Effector memory CD4-positive, alpha-beta T cell (primary cell): Measurements from ENCODE around the gene VAMP5.
A peak's percentile ranks its signal among the peaks of the same experiment; 100 is the strongest.
"Not testable (repeated sequence)": the region's sequence is repeated elsewhere in the genome, so short reads cannot be mapped to it uniquely, and the experiment has no call there.

Experiments used
- DNase-seq, 3 donors: peaks; one replicate each; pipeline ENCODE4 v3.0.0-alpha.2; 2020
- H3K27ac ChIP-seq: 2 replicates; pipeline ENCODE4 v1.7.0; 2013; ENCODE audit warnings: mild to moderate bottlenecking, low read length, moderate library complexity; ENCODE audit not compliant: insufficient read depth, poor library complexity, severe bottlenecking
- H3K27me3 ChIP-seq: replicated peaks from 2 replicates; pipeline ENCODE4 v1.7.0; 2013; ENCODE audit warnings: mild to moderate bottlenecking, low read length; ENCODE audit not compliant: insufficient read depth, control insufficient read depth, poor library complexity, severe bottlenecking
- H3K36me3 ChIP-seq: 2 replicates; pipeline ENCODE4 v1.7.0; 2013; ENCODE audit warnings: mild to moderate bottlenecking, low read length, moderate library complexity; ENCODE audit not compliant: control insufficient read depth, insufficient read depth
- H3K4me1 ChIP-seq: 2 replicates; pipeline ENCODE4 v1.7.0; 2013; ENCODE audit warnings: low read length, mild to moderate bottlenecking; ENCODE audit not compliant: control insufficient read depth, insufficient read depth, poor library complexity, severe bottlenecking
- H3K4me3 ChIP-seq: 2 replicates; pipeline ENCODE4 v1.7.0; 2013; ENCODE audit warnings: low read length, low read depth, mild to moderate bottlenecking; ENCODE audit not compliant: insufficient read depth, poor library complexity, severe bottlenecking
- H3K9me3 ChIP-seq: 2 replicates; pipeline ENCODE4 v1.7.0; 2013; ENCODE audit warnings: mild to moderate bottlenecking, low read length, moderate library complexity; ENCODE audit not compliant: control insufficient read depth

The VAMP5 gene

DNA sequence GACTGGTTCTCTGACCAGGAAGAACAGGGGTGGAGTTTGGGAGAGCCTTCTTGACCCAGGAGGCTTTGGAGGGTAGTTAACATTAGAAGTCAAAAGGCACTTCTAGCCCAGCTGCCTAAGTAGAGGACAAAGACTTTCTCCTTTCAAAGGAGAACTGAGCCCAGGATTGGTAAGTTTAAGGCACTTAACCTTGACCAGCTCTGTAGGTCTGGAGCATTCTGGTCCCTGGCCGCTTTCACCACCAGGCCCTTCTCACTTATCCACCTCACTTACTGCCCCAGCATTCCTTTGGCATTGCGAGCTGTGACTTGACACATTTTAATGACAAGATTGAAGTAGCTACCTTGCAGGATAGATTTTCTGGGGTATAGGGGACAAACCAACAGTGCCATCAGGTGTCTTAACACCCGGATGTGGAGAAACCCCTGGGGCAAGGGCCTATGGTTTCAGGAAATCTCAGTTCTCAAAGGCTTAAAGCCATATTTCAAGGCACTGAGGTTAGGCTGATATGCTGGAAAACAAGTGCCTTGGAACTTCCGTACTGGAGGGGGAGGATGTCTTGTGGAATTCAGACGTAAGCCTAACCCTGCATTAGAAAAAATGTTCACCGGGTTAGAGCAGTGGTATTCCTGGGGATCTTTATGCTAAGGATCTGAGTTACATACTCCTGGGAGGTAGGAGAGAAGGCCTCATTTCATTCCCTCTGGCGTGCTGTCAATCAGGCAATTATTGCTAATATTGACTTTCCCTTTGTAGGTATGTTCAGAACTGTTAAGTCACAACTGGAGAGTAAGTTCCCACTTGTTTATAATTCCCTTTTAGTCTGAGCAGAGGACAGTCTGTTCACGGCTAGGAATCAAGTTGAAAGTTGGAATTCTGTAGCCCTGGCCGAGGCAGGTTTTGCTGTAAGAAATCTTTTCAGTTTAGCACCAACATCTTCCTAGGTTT lies 23.3 kb downstream of the VAMP5 start:
- Histone ChIP-seq H3K27ac (no peak overlapping the region), H3K4me3 (no peak overlapping the region), H3K27me3 (no peaks in the 10 kb centered on the region), H3K9me3 (no peaks in the 10 kb centered on the region), H3K4me1 (peaks cover 7% of the 10 kb centered on the region), H3K36me3 (peaks cover 10% of the 10 kb centered on the region)
- no peak for DNase-seq

DNA sequence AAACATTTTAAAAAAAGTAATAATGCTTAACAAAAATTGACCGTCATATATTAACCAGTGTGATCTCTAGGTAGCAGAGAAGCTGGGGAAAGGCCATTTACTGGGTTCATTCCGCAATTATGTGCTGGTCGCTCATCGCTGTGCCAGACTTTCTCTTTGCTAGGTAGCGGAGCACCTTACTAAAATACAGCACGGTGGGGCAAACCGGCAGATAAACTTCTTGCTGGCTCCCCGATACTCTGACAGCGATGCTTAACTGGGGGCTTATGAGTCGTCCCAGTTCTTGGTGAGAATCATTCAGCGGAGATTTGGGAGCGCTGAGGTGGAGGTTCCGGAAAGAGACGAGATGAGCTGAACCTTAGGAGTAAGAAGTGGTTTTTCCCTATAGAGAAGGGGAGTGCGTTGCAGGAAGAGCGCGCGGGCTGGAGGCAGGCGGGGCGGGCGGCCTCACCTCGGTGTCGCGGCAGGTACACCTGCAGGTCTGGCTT lies 27.0 kb downstream of the VAMP5 start:
- H3K27ac ChIP-seq: peak overlapping the region; percentile 66
- peaks cover 10% of the 10 kb centered on the region for H3K36me3 ChIP-seq
- no peaks in the 10 kb centered on the region for H3K4me1 ChIP-seq
- no peak for DNase-seq
- peak overlapping the region; percentile 84 for H3K4me3 ChIP-seq
- H3K27me3 ChIP-seq: no peaks in the 10 kb centered on the region
- H3K9me3 ChIP-seq: no peaks in the 10 kb centered on the region

DNA sequence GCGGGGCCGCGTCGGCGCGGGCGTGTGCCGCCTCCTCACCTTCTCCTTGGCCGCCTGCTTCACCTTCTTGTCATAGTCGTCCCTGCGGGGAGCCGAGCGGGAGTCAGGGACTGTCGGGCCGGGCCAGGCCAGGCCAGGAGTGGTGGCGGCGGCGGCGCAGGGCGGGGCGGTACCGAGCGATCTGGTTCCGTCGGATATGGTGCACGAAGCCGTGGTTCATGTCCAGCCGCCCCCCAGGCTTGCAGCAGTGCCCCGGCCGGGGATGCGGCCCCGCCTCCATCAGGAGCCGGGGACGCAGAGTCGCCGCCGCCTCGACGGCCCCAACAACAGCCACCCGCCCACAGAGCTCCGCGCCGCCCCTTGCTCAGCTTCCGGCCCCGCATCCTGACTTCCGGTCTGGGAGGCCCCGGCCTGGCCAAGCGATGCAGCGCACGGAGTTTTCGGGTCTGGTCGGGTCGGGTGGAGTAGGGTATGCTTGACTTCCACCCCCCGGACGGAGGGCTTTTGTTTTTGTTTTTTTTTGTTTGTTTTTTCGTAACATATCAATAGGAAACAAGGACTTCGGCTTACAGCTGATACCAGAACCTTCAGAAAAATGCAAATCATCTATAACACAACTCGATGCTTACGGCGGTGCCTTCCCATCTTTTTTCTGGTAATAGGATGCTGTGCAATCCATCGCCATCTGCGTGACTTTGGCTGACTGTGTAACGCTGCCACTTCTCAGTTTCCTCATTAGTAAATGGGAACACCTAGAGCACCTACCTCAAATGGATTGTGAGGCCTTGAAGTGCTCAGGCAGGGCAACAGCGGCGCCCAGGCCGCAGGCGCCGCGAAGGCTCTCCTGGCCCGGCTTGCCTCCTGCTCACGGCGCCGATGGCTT lies 27.7 kb downstream of the VAMP5 start, which contains the start of gene C2orf68:
Gene C2orf68, minus strand, starts transcription at position 362 of the 883 bp plus-strand sequence. Its CDS starts 82 bp downstream, at position 280.
- Histone ChIP-seq H3K27me3 (no peaks in the 10 kb centered on the region), H3K27ac (peak within 1 kb of the TSS; percentile 66), H3K9me3 (no peaks in the 10 kb centered on the region), H3K4me1 (peaks cover 2% of the 10 kb centered on the region), H3K36me3 (peaks cover 10% of the 10 kb centered on the region), H3K4me3 (peak within 1 kb of the TSS; percentile 84)
- DNase-seq: peak; percentile 70 to 76 (median 74)

DNA sequence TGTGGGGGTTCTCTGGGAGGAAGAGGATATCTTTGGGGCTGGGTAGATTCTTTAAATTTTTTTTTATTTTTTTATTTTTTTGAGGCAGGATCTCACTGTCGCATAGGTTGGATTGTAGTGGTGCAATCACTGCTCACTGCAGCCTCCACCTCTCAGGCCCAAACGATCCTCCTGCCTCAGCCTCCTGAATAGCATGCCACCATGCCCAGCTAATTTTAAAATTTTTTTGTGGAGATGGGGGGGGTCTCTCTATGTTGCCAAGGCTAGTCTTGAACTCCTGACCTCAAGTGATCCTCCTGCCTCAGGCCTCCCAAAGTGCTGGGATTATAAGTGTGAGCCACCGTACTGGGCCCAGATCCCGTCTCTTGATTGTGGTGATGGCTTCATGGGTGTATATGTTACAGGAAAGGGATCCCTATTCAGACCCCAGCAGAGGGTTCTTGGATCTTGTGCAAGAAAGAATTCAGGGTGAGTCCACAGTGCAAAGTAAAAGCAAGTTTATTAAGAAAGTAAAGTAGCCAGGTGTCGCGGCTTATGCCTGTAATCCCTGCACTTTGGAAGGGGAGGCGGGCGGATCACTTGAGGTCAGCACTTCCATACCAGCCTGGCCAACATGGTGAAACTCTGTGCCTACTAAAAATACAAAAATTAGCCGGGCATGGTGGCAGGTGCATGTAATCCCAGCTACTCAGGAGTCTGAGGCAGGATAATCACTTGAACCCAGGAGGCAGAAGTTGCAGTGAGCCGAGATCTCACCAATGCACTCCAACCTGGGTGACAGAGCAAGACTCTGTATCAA lies 29.7 kb downstream of the VAMP5 start:
- DNase-seq: no peak

DNA sequence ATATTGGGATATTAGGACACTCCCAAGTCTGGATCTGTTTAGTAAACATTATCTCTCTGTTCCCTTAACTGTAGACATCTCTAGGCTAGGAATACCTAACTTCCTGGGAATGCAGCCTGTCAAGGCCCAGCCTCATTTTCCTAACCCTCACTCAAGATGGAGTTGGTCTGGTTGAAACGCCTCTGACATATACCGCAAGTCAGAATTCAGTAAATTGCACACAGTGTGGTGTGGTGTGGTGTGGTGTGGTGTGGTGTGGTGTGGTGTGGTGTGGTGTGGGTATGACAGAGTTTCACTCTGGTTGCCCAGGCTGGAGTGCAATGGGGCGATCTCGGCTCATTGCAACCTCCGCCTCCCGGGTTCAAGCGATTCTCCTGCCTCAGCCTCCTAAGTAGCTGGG lies 30.5 kb downstream of the VAMP5 start:
- not testable (repeated sequence) for H3K4me3 ChIP-seq, H3K27me3 ChIP-seq, H3K27ac ChIP-seq, H3K9me3 ChIP-seq, H3K36me3 ChIP-seq, DNase-seq
- H3K4me1 ChIP-seq: peaks cover 10% of the 10 kb centered on the region

More for the DNA sequence above, 29.7 kb downstream of the VAMP5 start:
- H3K36me3 ChIP-seq: peaks cover 4% of the 10 kb centered on the region
- H3K27me3 ChIP-seq: no peaks in the 10 kb centered on the region
- H3K4me1 ChIP-seq: peaks cover 10% of the 10 kb centered on the region
- H3K4me3 ChIP-seq: no peak overlapping the region
- H3K9me3 ChIP-seq: no peaks in the 10 kb centered on the region
- H3K27ac ChIP-seq: no peak overlapping the region

DNA sequence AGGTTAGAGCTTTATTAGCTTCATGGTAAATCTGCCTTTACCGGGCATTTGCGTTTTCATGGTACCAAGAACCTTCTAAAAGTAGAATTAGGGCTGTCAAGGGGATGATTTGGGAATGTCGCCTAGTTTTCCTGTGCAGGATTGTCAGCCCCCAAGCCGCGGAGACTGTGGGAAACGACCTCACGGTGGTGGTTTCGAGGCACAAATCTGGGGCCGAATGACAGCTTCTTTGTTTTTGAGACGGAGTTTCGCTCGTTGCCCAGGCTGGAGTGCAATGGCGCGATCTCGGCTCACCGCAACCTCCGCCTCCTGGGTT lies 31.1 kb downstream of the VAMP5 start:
- no peak for DNase-seq
- Histone ChIP-seq H3K27me3 (no peaks in the 10 kb centered on the region), H3K36me3 (peaks cover 14% of the 10 kb centered on the region), H3K9me3 (no peaks in the 10 kb centered on the region), H3K4me1 (peaks cover 10% of the 10 kb centered on the region), H3K27ac (no peak overlapping the region), H3K4me3 (no peak overlapping the region)

DNA sequence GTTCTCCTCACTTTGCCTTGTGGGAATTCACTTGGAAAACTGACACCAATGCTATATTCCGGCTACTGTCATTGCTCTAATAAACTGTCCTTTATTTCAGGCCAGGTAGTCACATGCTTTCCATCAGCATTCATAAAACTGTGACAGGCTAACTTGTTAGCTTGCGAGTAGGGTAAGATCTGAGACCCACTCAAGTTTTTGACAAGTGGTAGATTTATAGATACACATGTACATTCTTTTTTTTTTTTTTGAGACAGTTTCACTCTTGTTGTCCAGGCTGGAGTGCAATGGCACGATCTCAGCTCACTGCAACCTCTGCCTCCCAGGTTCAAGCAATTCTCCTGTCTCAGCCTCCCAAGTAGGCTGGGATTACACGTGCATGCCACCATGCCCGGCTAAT lies 33.5 kb downstream of the VAMP5 start:
- not testable (repeated sequence) for DNase-seq, H3K27me3 ChIP-seq, H3K9me3 ChIP-seq, H3K4me3 ChIP-seq, H3K27ac ChIP-seq
- Histone ChIP-seq H3K4me1 (peaks cover 10% of the 10 kb centered on the region), H3K36me3 (peaks cover 28% of the 10 kb centered on the region)

DNA sequence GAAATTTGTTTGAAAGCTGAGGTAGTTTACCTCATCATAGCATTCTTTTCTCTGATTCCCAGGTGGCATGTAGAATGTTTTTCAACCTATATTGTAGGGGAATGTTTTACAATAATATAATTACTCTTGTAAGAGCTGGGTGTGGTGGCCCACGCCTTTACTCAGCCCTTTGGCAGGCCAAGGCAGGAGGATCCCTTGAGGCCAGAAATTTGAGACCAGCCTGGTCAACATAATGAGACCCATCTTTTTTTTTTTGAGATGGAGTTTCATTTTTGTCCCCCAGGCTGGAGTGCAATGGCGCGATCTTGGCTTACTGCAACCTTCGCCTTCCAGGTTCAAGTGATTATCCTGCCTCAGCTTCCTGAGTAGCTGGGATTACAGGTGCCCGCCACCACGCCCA lies 35.4 kb downstream of the VAMP5 start:
- Histone ChIP-seq H3K27ac (no peak overlapping the region), H3K9me3 (no peaks in the 10 kb centered on the region), H3K4me3 (no peak overlapping the region), H3K27me3 (no peaks in the 10 kb centered on the region), H3K4me1 (peaks cover 10% of the 10 kb centered on the region), H3K36me3 (peaks cover 43% of the 10 kb centered on the region)
- no peak for DNase-seq

DNA sequence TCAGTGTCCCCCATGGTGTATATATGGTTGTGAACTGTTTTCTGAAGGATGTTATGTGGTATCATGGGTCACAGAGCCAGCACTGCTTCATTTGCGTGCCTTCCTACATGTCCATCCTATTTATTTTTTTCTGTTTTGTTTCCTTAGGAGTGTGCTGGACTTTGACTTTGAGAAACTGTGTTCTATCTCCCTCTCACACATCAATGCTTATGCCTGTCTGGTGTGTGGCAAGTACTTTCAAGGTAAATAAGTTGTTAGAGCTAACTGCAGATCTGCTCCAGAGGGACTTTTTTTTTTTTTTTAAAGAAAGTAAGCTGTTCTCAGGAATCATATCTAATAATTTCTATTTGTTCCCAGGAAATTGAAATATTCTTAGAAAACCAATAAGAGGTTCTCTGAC lies 37.1 kb downstream of the VAMP5 start:
- H3K36me3 ChIP-seq: peaks cover 57% of the 10 kb centered on the region
- H3K27me3 ChIP-seq: no peaks in the 10 kb centered on the region
- H3K27ac ChIP-seq: no peak overlapping the region
- DNase-seq: no peak
- H3K4me3 ChIP-seq: no peak overlapping the region
- H3K4me1 ChIP-seq: peaks cover 10% of the 10 kb centered on the region
- no peaks in the 10 kb centered on the region for H3K9me3 ChIP-seq
